Ovary (tissue), 9 donors: ENCODE data around the gene SIGLEC6. TPM values are rescaled to one million over a fixed set of nuclear protein-coding genes. Genes with fewer than 3 reads are reported as not detected.

Experiments used
- DNase-seq, 5 donors: peaks; one replicate each; pipeline ENCODE4 v3.0.0-alpha.2; 2019 to 2020
- H3K27ac ChIP-seq, 2 donors: fragments of 200-600 bp; one replicate each; pipeline versions ENCODE4 v1.5.1 to v1.8.0; 2019 to 2022
- H3K27me3 ChIP-seq: fragments of 200-600 bp; one replicate; pipeline ENCODE4 v1.8.0; 2022
- H3K36me3 ChIP-seq: fragments of 200-600 bp; sonication (generic); one replicate; pipeline ENCODE4 v1.5.1; 2019
- H3K4me1 ChIP-seq: one replicate; pipeline ENCODE4 v1.8.1; 2013; ENCODE audit warnings: mild to moderate bottlenecking, moderate library complexity; ENCODE audit not compliant: insufficient read depth
- H3K4me3 ChIP-seq: fragments of 200-600 bp; sonication (generic); one replicate; pipeline ENCODE4 v1.5.1; 2017
- H3K9me3 ChIP-seq, 2 donors: fragments of 200-600 bp in 1 of 2; sonication (generic) in 1 of 2; one replicate each; pipeline versions ENCODE4 v1.5.1 to v1.8.1; 2013 to 2019; ENCODE audit warnings: mild to moderate bottlenecking in 1 of 2, moderate library complexity in 1 of 2
- EP300 ChIP-seq: sonication (generic); formaldehyde crosslinking; IDR thresholded peaks from one replicate; pipeline ENCODE4 v1.6.1; 2017; ENCODE audit warnings: antibody characterized with exemption
- POLR2A ChIP-seq: fragments of 450-650 bp; IDR thresholded peaks from one replicate; pipeline ENCODE4 v1.6.1; 2017; ENCODE audit warnings: antibody characterized with exemption, mild to moderate bottlenecking, moderate library complexity
- WGBS, 3 donors: extraction: QIAGEN DNeasy Blood & Tissue Kit in 1 of 3; methylation state at CpG; one replicate each; pipeline versions ENCODE4 v1.1.5 to v1.1.7; 2013 to 2017; 5-methylcytosine and 5-hydroxymethylcytosine counted together
- intact Hi-C, 4 donors: fragments of 100-400 bp; cut with DNase I; formaldehyde crosslinking; loops; one replicate each; pipeline versions ENCODE4 v1.11.0 to v1.15.1; 2022 to 2023
- polyA plus RNA-seq, 2 donors: library from polyadenylated mRNA; stranded (reverse); fragments of 200-250 nt in 1 of 2; fragments of 350-450 nt in 1 of 2; fragmentation: Illumina TruSeq in 1 of 2; extraction: RNeasy Lipid Tissue Mini Kit (QIAGEN cat#74804) in 1 of 2; gene quantifications; one replicate each; pipeline ENCODE4 v1.2.3, GENCODE V29; 2013 to 2014
- total RNA-seq, 7 donors: library from RNA; depleted of rRNA in 2 of 7; stranded (reverse); fragments of >200 nt in 2 of 7; fragmentation: NEBNext Ultra II Directional in 3 of 7; extraction: Animal tissue kit (Norgen Biotek cat#: 25700) in 3 of 7; gene quantifications; one replicate each; pipeline versions ENCODE4 v1.1.0 to v1.2.4, GENCODE V29; 2016 to 2023
- TF ChIP-seq, protein P1 (sequence below), 3 donors: fragments of 450-650 bp in 2 of 3; fragments of 200-600 bp in 1 of 3; IDR thresholded peaks; one replicate each; pipeline versions ENCODE4 v1.5.1 to v1.8.0; 2016 to 2022; ENCODE audit warnings: antibody characterized with exemption in 3 of 3, mild to moderate bottlenecking in 1 of 3
- donor health status: DM: no; HTN: no; CAD: no; lungs with moderate emphysema.
- donor health status: DM: no; HTN: no; CAD: no.
- donor health status: Bipolar disorder and iron deficiency.
- donor health status: DM: yes; HTN: yes; CAD: no.
- donor health status: DM: no; HTN: no; CAD: no.
- donor health status: DM: yes; HTN: yes; CAD: no.

Gene SIGLEC6
- total and polyA plus RNA-seq, 9 donors: 0.19 to 0.67 (median 0.42) TPM; not detected in 5

DNA sequence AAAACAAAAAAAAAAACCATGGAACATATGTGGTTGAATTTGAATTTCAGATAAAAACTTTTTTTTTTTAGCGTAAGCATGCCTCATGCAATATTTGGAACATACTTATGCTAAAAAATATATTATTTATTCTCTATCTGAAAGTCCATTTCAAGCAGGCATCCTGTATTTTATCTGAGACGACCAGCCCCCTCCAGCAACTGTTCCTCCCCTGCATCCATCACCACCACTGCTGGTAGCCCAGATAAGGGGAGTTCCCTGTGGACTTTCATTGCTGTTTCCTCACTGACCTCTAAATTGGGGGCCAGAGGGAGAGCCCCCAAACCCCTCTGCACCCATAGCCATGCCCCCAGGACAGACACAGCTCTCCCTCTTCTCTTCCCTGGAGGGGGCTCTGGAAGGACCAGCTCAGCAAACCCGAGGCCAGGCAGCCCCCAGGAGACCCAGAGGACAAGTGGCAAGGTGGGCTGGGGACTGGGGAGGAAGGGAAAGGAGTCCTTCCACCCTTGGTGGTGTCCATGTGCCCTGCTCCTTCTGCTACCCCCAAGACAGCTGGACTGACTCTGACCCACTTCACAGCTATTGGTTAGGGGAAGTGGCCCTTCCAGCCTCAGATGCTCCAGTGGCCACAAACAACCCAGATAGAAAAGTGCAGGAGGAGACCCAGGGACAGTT, 23.3 kb downstream of the SIGLEC6 start:
- Histone ChIP-seq H3K4me3 (no peak overlapping the region), H3K4me1 (no peaks in the 10 kb centered on the region), H3K9me3 (peaks cover 0 to 3% of the 10 kb centered on the region in 2 donors), H3K27me3 (no peaks in the 10 kb centered on the region), H3K27ac (no peak overlapping the region), H3K36me3 (no peaks in the 10 kb centered on the region)
- TF ChIP-seq POLR2A: no peak
- no peak for TF ChIP-seq EP300
- TF ChIP-seq, protein P1, sequence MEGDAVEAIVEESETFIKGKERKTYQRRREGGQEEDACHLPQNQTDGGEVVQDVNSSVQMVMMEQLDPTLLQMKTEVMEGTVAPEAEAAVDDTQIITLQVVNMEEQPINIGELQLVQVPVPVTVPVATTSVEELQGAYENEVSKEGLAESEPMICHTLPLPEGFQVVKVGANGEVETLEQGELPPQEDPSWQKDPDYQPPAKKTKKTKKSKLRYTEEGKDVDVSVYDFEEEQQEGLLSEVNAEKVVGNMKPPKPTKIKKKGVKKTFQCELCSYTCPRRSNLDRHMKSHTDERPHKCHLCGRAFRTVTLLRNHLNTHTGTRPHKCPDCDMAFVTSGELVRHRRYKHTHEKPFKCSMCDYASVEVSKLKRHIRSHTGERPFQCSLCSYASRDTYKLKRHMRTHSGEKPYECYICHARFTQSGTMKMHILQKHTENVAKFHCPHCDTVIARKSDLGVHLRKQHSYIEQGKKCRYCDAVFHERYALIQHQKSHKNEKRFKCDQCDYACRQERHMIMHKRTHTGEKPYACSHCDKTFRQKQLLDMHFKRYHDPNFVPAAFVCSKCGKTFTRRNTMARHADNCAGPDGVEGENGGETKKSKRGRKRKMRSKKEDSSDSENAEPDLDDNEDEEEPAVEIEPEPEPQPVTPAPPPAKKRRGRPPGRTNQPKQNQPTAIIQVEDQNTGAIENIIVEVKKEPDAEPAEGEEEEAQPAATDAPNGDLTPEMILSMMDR (IDR thresholded peaks at IDR 0.05): no peak
- intact Hi-C loops: no loop called here
- WGBS, 3 donors: 38 to 45% (median 38%) methylated on average over 3 of the region's 3 CpGs
- no peak for DNase-seq

DNA sequence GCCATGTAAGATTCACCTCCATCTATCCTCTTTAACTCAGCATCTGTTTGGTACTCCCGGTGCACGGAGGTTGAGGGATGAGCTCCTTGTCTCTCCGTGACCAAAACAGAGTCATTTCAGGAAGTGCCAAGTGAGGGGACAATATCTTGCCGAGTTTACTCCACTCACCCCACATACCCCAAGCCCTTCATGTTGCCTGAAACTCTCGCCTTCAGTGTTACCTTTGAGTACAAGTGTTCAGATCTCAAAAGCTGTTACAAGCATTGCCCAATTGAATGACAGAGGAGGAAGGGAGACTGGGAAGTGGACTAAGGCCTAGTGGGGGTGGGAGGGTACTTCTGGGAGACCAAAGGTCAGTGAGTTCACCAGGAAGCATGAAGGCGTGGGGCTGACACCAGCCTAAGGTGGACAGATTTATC, 23.8 kb downstream of the SIGLEC6 start:
- no peak for DNase-seq
- Histone ChIP-seq H3K27ac (no peak overlapping the region), H3K27me3 (no peaks in the 10 kb centered on the region), H3K36me3 (no peaks in the 10 kb centered on the region), H3K9me3 (peaks cover 0 to 3% of the 10 kb centered on the region in 2 donors), H3K4me3 (no peak overlapping the region), H3K4me1 (no peaks in the 10 kb centered on the region)
- 52 to 66% (median 64%) methylated on average over 6 of the region's 6 CpGs for WGBS, 3 donors
- intact Hi-C loops: no loop called here
- TF ChIP-seq POLR2A (no peak), EP300 (no peak)
- TF ChIP-seq, protein P1 (IDR thresholded peaks at IDR 0.05): no peak

DNA sequence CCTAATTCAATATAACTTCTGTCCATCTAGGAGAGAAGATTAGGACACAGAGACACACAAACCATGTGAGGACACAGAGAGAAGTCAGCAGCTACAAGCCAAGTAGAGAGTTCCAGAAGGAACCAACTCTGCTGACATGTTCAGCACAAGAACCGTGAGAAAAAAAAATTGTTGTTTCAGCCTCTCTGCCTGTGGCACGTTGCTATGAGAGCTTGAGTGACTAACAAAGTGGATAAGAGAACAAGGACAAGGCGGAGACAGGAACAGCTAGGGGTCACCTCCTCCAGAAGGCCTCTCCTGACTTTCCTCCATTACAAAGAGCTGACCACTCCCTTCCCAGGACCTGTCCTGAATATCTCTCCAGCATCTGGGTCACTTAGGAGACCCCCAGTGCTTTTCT, 24.3 kb downstream of the SIGLEC6 start:
- no peak overlapping the region for H3K27ac ChIP-seq
- no peak for TF ChIP-seq EP300
- TF ChIP-seq, protein P1 (IDR thresholded peaks at IDR 0.05): no peak
- TF ChIP-seq POLR2A: no peak
- no peak for DNase-seq
- no peak overlapping the region for H3K4me3 ChIP-seq
- no peaks in the 10 kb centered on the region for H3K36me3 ChIP-seq
- intact Hi-C loops: no loop called here
- no peaks in the 10 kb centered on the region for H3K4me1 ChIP-seq
- 42 to 50% (median 50%) methylated on average over 3 of the region's 3 CpGs for WGBS, 3 donors
- peaks cover 0 to 3% of the 10 kb centered on the region in 2 donors for H3K9me3 ChIP-seq
- H3K27me3 ChIP-seq: no peaks in the 10 kb centered on the region

DNA sequence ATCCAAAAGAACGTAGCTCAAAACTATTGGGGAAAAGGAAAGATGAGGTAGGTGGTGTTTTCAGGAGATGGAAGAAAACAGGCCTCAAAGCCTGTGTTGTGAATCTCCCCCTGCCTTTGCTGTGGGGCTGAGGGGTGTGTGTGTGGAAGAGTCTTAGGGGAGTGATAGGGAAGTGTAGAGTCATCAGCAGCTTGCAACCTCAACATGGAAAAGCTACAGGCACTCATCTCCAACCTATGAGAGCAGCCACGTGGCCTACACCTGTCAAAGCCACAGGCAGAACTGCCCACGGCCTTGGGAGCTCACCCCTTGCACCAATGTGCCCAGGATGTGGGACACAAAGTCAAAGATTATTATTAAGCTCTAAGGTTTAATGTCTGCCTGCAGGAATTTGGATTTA, 25.6 kb downstream of the SIGLEC6 start:
- Histone ChIP-seq H3K4me1 (no peaks in the 10 kb centered on the region), H3K27me3 (no peaks in the 10 kb centered on the region), H3K27ac (no peak overlapping the region), H3K4me3 (no peak overlapping the region), H3K9me3 (peaks cover 0 to 3% of the 10 kb centered on the region in 2 donors), H3K36me3 (no peaks in the 10 kb centered on the region)
- intact Hi-C loops: no loop called here
- DNase-seq: no peak
- WGBS, 3 donors: 23 to 41% (median 25%) methylated on average over 3 of the region's 3 CpGs
- TF ChIP-seq POLR2A: no peak
- TF ChIP-seq, protein P1 (IDR thresholded peaks at IDR 0.05): no peak
- TF ChIP-seq EP300: no peak
